Measurements from ENCODE around the gene PTGES.
"Not testable (repeated sequence)": the region's sequence is repeated elsewhere in the genome, so short reads cannot be mapped to it uniquely, and the experiment has no call there.

Gene PTGES

DNA sequence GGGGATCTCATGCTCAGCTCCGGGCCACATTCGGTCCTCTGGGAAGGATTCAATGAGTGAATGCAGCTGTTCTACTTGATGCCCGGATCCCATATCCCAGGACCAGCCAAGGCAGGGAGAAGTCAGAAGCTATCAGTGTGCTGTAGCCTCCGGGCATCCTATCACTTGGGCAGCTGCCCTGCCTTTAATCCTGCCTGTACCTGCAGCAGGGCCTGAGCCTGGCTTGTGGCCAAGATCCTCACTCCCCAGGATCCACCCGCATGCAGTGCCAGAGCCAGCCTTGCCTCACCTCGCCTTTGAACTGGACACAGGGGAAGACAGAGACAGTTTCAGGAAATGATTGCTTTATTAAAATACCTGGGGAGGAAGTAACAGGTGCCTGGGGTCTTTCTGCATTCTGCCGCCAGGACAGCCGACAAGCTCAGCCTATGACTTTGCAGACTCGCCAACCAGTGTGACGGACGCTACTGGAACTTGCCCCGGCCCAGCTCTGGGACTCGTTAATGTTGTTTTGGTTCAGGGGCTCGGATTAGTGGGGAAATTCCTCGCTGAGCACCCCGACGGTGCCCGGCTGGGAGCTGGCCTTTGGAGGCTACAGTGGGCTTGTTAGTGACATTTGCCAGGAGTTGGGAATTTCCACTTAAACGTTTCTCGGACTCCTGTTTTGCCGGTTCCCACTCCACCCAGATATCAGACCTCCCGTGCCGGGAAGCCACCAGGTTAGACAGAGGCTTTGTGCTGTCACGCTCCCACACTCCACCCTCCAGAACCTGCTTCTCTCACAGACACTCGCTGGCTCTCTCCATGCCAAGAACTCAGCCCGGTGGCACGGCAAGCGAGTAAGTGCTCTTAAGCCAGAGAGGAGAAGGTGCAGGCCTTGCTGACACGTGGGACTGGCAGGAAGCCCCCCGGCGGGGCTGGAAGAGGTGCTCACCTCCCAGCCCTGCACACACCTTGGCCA lies 721 bp downstream of the PTGES start:
- no peak overlapping the region for H2AFZ ChIP-seq (ENCODE audit: low read depth, low read length)
- no peak overlapping the region for H3K9ac ChIP-seq (ENCODE audit: low read length)
- H4K20me1 ChIP-seq (ENCODE audit: insufficient read depth, low read length) = no peaks in the 10 kb centered on the region
- H3K36me3 ChIP-seq (replicated peaks; ENCODE audit: low read depth, low read length) = no peaks in the 10 kb centered on the region
- TF ChIP-seq EZH2phosphoT487 (IDR thresholded peaks at IDR 0.05; ENCODE audit: low read depth) = no peak
- TF ChIP-seq, protein P1, sequence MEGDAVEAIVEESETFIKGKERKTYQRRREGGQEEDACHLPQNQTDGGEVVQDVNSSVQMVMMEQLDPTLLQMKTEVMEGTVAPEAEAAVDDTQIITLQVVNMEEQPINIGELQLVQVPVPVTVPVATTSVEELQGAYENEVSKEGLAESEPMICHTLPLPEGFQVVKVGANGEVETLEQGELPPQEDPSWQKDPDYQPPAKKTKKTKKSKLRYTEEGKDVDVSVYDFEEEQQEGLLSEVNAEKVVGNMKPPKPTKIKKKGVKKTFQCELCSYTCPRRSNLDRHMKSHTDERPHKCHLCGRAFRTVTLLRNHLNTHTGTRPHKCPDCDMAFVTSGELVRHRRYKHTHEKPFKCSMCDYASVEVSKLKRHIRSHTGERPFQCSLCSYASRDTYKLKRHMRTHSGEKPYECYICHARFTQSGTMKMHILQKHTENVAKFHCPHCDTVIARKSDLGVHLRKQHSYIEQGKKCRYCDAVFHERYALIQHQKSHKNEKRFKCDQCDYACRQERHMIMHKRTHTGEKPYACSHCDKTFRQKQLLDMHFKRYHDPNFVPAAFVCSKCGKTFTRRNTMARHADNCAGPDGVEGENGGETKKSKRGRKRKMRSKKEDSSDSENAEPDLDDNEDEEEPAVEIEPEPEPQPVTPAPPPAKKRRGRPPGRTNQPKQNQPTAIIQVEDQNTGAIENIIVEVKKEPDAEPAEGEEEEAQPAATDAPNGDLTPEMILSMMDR (IDR thresholded peaks at IDR 0.05; ENCODE audit: low read depth, low read length) = no peak
- H3K9me3 ChIP-seq (ENCODE audit: insufficient read depth, low read length) = no peaks in the 10 kb centered on the region
- no peak overlapping the region for H3K4me2 ChIP-seq (ENCODE audit: low read length)
- H3K4me3 ChIP-seq (ENCODE audit: low read length) = no peak overlapping the region
- H3K27me3 ChIP-seq (ENCODE audit: low read depth, low read length) = peaks cover 12% of the 10 kb centered on the region; the same call in 1 of the 2 replicates
- H3K27ac ChIP-seq (ENCODE audit: low read length) = no peak overlapping the region
- 0 out of 2 replicates have a peak, but pooled peaks cover 2% of the 10 kb centered on the region for H3K4me1 ChIP-seq (ENCODE audit: low read length)
- no peaks in the 10 kb centered on the region for H3K79me2 ChIP-seq (ENCODE audit: low read length)

DNA sequence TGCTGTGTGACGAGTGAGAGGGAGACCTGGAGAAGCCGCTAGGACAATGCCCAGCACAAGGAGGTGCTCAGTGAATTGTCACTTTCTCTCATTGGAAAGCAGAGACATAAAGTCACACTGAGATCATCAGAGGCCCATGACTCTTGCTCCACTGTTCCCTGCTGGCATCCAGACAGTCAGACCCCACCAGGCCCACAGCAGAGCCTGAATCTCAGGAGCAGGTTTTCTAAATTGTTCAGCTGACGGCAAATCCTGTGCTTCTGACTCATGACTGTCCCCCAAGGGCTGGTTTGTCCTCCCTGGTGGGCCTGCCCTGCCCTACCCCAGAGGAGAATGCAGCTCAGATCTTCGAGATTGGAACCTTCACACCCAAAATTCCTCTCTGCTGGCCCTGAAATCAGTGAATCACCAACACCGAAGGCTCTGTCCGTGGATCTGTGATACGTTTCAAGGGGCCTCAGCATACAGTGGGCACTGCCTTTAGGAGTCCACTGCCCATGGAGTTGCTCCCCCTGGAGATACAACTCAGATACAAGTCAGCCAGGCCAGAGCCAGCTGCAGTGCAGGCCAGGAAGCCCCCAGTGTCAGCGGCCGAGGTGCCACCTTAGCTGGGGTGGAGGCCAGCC lies 2.7 kb downstream of the PTGES start:
- H4K20me1 ChIP-seq (ENCODE audit: insufficient read depth, low read length) = no peaks in the 10 kb centered on the region
- no peaks in the 10 kb centered on the region for H3K79me2 ChIP-seq (ENCODE audit: low read length)
- H3K9ac ChIP-seq (ENCODE audit: low read length) = no peak overlapping the region
- H3K27ac ChIP-seq (ENCODE audit: low read length) = no peak overlapping the region
- no peak for TF ChIP-seq EZH2phosphoT487 (IDR thresholded peaks at IDR 0.05; ENCODE audit: low read depth)
- TF ChIP-seq, protein P1 (IDR thresholded peaks at IDR 0.05; ENCODE audit: low read depth, low read length) = no peak
- H2AFZ ChIP-seq (ENCODE audit: low read depth, low read length) = no peak overlapping the region
- H3K36me3 ChIP-seq (replicated peaks; ENCODE audit: low read depth, low read length) = no peaks in the 10 kb centered on the region
- H3K27me3 ChIP-seq (ENCODE audit: low read depth, low read length) = peaks cover 12% of the 10 kb centered on the region; the same call in 1 of the 2 replicates
- H3K9me3 ChIP-seq (ENCODE audit: insufficient read depth, low read length) = no peaks in the 10 kb centered on the region
- H3K4me2 ChIP-seq (ENCODE audit: low read length) = no peak overlapping the region
- no peak overlapping the region for H3K4me3 ChIP-seq (ENCODE audit: low read length)
- H3K4me1 ChIP-seq (ENCODE audit: low read length) = peaks cover 7% of the 10 kb centered on the region

DNA sequence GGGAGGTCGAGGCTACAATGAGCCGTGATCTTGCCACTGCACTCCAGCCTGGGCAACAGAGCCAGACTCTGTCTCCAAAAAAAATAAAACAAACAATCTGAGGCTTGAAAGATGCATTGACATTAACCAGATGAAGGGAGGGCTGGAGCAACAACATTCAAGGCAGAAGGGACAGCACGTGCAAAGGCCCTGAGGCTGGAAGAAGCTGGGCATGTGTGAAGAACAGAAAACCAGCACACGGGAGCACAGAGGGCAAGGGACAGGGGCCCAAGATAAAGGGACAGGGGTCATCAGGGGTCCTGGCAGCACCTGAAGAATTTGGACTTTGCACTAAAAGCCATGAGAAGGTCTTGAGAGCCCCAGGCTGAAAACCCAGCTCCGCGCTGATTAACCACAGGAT lies 3.3 kb downstream of the PTGES start:
- Histone ChIP-seq H3K4me3 (ENCODE audit: low read length) (no peak overlapping the region), H3K27ac (ENCODE audit: low read length) (no peak overlapping the region), H3K27me3 (ENCODE audit: low read depth, low read length) (peaks cover 12% of the 10 kb centered on the region; the same call in 1 of the 2 replicates), H3K9ac (ENCODE audit: low read length) (no peak overlapping the region), H2AFZ (ENCODE audit: low read depth, low read length) (no peak overlapping the region), H4K20me1 (ENCODE audit: insufficient read depth, low read length) (no peaks in the 10 kb centered on the region), H3K79me2 (ENCODE audit: low read length) (no peaks in the 10 kb centered on the region), H3K4me1 (ENCODE audit: low read length) (peaks cover 7% of the 10 kb centered on the region), H3K4me2 (ENCODE audit: low read length) (no peak overlapping the region), H3K9me3 (ENCODE audit: insufficient read depth, low read length) (no peaks in the 10 kb centered on the region), H3K36me3 (replicated peaks; ENCODE audit: low read depth, low read length) (no peaks in the 10 kb centered on the region)
- TF ChIP-seq EZH2phosphoT487 (IDR thresholded peaks at IDR 0.05; ENCODE audit: low read depth) = no peak
- TF ChIP-seq, protein P1 (IDR thresholded peaks at IDR 0.05; ENCODE audit: low read depth, low read length) = no peak

DNA sequence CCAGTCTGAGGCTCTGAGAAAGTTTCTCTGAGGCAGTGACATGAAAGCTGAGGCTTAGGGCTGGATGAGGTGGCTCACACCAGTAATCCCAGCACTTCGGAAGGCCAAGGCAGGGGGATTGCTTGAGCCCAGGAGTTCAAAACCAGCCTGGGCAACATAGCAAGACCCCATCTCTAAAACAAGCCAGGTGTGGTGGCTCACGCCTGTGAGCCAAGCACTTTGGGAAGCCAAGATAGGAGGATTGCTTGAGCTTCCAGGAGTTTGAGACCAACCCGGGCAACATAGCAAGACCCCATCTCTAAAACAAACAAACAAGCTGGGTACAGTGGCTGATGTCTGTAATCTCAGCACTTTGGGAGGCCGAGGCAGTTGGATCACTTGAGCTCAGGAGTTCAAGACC lies 3.8 kb downstream of the PTGES start:
- not testable (repeated sequence) for H3K4me1 ChIP-seq (ENCODE audit: low read length); H4K20me1 ChIP-seq (ENCODE audit: insufficient read depth, low read length); H3K4me3 ChIP-seq (ENCODE audit: low read length); H3K4me2 ChIP-seq (ENCODE audit: low read length); H3K27ac ChIP-seq (ENCODE audit: low read length); H3K9me3 ChIP-seq (ENCODE audit: insufficient read depth, low read length); H3K9ac ChIP-seq (ENCODE audit: low read length); H3K79me2 ChIP-seq (ENCODE audit: low read length); H3K36me3 ChIP-seq (replicated peaks; ENCODE audit: low read depth, low read length); H2AFZ ChIP-seq (ENCODE audit: low read depth, low read length)
- H3K27me3 ChIP-seq (ENCODE audit: low read depth, low read length) = peaks cover 12% of the 10 kb centered on the region; the same call in 1 of the 2 replicates
